Activated naive CD4-positive, alpha-beta T cell treated with anti-CD3 and anti-CD28 coated beads, Interleukin-2, amount 10 ng/mL, durations not matched to agents 7 days and 5 days (primary cell): ENCODE data around the gene FRYL.
"Not testable (repeated sequence)": the region's sequence is repeated elsewhere in the genome, so short reads cannot be mapped to it uniquely, and the experiment has no call there.

Experiments
- CTCF ChIA-PET: fragments of 350-600 bp; sonication (Branson Sonifier 250); formaldehyde crosslinking; loops from one replicate; lab custom pipeline; 2021; ENCODE audit warnings: antibody characterized with exemption; lab: Charles Lee
- DNase-seq: peaks from one replicate; pipeline ENCODE4 v3.0.0-alpha.2; 2020
- H3K27ac Mint-ChIP-seq: one replicate; pipeline ENCODE4 v1.8.0; 2021; ENCODE audit warnings: mild to moderate bottlenecking, moderate library complexity, mixed read lengths
- H3K27me3 Mint-ChIP-seq: one replicate; pipeline ENCODE4 v1.8.0; 2021; ENCODE audit warnings: mild to moderate bottlenecking, mixed read lengths
- H3K36me3 Mint-ChIP-seq: one replicate; pipeline ENCODE4 v1.8.0; 2021; ENCODE audit warnings: mixed read lengths
- H3K4me1 Mint-ChIP-seq: one replicate; pipeline ENCODE4 v1.8.0; 2021; ENCODE audit warnings: mixed read lengths
- H3K4me3 Mint-ChIP-seq: one replicate; pipeline ENCODE4 v1.8.0; 2021; ENCODE audit warnings: mild to moderate bottlenecking, moderate library complexity, mixed read lengths
- H3K9me3 Mint-ChIP-seq: one replicate; pipeline ENCODE4 v1.8.0; 2021; ENCODE audit warnings: mixed read lengths

FRYL gene

DNA sequence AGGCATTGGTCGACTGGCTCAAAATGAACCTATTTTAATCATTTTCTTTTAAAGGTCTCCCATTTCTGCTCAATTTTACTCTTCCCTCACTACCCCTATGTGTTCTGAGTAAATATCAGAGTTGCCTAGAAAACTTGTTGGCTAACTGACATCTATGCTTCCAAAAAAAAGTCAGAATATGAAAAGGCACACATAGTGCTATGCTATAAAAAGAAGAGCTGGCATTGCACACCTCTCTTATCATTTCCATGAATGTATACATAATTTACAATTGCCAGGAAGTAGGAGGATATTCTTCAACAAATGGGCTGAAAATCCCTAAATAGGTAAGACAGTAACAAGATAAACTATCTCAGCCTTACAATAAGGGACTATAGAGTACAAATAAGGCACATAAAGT lies 70.2 kb downstream of the FRYL start:
- Mint-ChIP-seq H3K27ac (no peak overlapping the region), H3K36me3 (peaks cover 41% of the 10 kb centered on the region), H3K9me3 (peaks cover 10% of the 10 kb centered on the region), H3K4me3 (no peak overlapping the region), H3K27me3 (no peaks in the 10 kb centered on the region), H3K4me1 (peaks cover 4% of the 10 kb centered on the region)
- CTCF ChIA-PET, result no interaction called here
- no peak for DNase-seq

GRCh38 chr4:48708610-48709009 lies 71.5 kb downstream of the FRYL start:
- peaks cover 4% of the 10 kb centered on the region for H3K4me1 Mint-ChIP-seq
- H3K9me3 Mint-ChIP-seq, result peaks cover 8% of the 10 kb centered on the region
- no peaks in the 10 kb centered on the region for H3K27me3 Mint-ChIP-seq
- peaks cover 40% of the 10 kb centered on the region for H3K36me3 Mint-ChIP-seq
- CTCF ChIA-PET, result no interaction called here
- no peak for DNase-seq
- H3K4me3 Mint-ChIP-seq, result no peak overlapping the region
- no peak overlapping the region for H3K27ac Mint-ChIP-seq

DNA sequence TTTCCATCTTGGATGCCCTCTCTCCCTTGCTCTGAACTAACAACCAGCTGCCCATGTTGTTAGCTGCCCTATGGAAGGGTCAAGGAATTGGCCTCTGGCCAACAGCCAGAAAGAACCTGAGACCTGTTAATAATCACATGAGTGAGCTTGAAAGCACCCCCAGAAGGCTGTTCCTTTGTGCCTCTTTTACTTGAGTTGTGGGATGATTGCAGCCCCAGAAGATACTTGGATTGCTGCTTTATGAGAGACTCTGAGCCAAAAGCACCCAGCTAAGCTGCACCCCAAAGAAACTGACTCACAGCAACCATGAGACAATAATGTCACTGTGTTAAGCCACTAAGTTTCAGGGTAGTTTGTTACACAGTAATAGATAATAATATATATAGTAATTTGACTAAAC lies 73.3 kb downstream of the FRYL start:
- Mint-ChIP-seq H3K27ac (no peak overlapping the region), H3K4me1 (peaks cover 4% of the 10 kb centered on the region), H3K4me3 (no peak overlapping the region), H3K27me3 (no peaks in the 10 kb centered on the region), H3K36me3 (peaks cover 31% of the 10 kb centered on the region), H3K9me3 (no peaks in the 10 kb centered on the region)
- no peak for DNase-seq
- CTCF ChIA-PET, result no interaction called here

- Mint-ChIP-seq H3K27me3 (no peaks in the 10 kb centered on the region), H3K9me3 (no peaks in the 10 kb centered on the region), H3K36me3 (peaks cover 29% of the 10 kb centered on the region), H3K4me1 (peaks cover 5% of the 10 kb centered on the region), H3K4me3 (no peak overlapping the region), H3K27ac (no peak overlapping the region)
- DNase-seq, result no peak
- CTCF ChIA-PET, result no interaction called here
Measured at GRCh38 chr4:48705609-48706008, 74.5 kb downstream of the FRYL start.

- H3K36me3 Mint-ChIP-seq, result peaks cover 17% of the 10 kb centered on the region
- no peak for DNase-seq
- no peak overlapping the region for H3K27ac Mint-ChIP-seq
- H3K4me3 Mint-ChIP-seq, result no peak overlapping the region
- no peaks in the 10 kb centered on the region for H3K27me3 Mint-ChIP-seq
- CTCF ChIA-PET, result no interaction called here
- peaks cover 15% of the 10 kb centered on the region for H3K4me1 Mint-ChIP-seq
- H3K9me3 Mint-ChIP-seq, result no peaks in the 10 kb centered on the region
Measured at GRCh38 chr4:48704091-48704802, 75.8 kb downstream of the FRYL start.

- no peak for DNase-seq
- peaks cover 13% of the 10 kb centered on the region for H3K36me3 Mint-ChIP-seq
- H3K4me1 Mint-ChIP-seq, result peaks cover 21% of the 10 kb centered on the region
- H3K27me3 Mint-ChIP-seq, result no peaks in the 10 kb centered on the region
- CTCF ChIA-PET, result interaction anchor here (1.7 kb wide), 1 partner anchor 34 kb away, joined by 3 read pairs; no protein-coding TSS in a partner anchor
- no peaks in the 10 kb centered on the region for H3K9me3 Mint-ChIP-seq
- no peak overlapping the region for H3K27ac Mint-ChIP-seq
- H3K4me3 Mint-ChIP-seq, result no peak overlapping the region
Measured at GRCh38 chr4:48699475-48699874, 80.6 kb downstream of the FRYL start.

GRCh38 chr4:48698029-48698971 lies 81.8 kb downstream of the FRYL start:
- Mint-ChIP-seq H3K4me3 (no peak overlapping the region), H3K27me3 (no peaks in the 10 kb centered on the region), H3K27ac (no peak overlapping the region), H3K9me3 (no peaks in the 10 kb centered on the region), H3K36me3 (peaks cover 13% of the 10 kb centered on the region), H3K4me1 (peaks cover 21% of the 10 kb centered on the region)
- CTCF ChIA-PET, result interaction anchor here (1.2 to 1.7 kb wide), 2 partner anchors 33 to 120 kb away, joined by 3 to 4 read pairs; no protein-coding TSS in a partner anchor
- no peak for DNase-seq

- not testable (repeated sequence) for DNase-seq, H3K4me3 Mint-ChIP-seq, H3K27me3 Mint-ChIP-seq, H3K9me3 Mint-ChIP-seq, H3K27ac Mint-ChIP-seq, H3K36me3 Mint-ChIP-seq
- peaks cover 21% of the 10 kb centered on the region for H3K4me1 Mint-ChIP-seq
- CTCF ChIA-PET, result interaction anchor here (1.2 kb wide), 1 partner anchor 119 kb away, joined by 4 read pairs; no protein-coding TSS in a partner anchor
Measured at GRCh38 chr4:48697516-48697915, 82.6 kb downstream of the FRYL start.

DNA sequence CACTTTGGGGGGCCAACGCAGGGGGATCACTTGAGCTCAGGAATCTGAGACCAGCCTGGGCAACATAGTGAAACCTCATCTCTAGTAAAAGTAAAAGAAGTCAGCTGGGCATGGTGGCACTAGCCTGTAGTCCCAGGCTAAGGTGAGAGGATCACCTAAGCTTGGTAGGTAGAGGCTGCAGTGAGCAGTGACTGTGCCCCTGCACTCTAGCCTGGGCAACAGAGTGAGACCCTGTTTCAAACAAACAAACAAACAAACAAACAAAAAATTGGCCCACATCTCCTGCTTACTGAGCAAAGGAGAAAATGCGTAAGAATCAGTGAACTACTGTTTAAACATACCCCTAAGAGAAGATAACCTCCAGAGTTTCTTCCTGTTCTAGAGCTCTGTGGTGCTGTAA lies 85.3 kb downstream of the FRYL start:
- no peak for DNase-seq
- no peak overlapping the region for H3K4me3 Mint-ChIP-seq
- H3K27me3 Mint-ChIP-seq, result no peaks in the 10 kb centered on the region
- H3K9me3 Mint-ChIP-seq, result no peaks in the 10 kb centered on the region
- H3K27ac Mint-ChIP-seq, result no peak overlapping the region
- H3K4me1 Mint-ChIP-seq, result peaks cover 13% of the 10 kb centered on the region
- H3K36me3 Mint-ChIP-seq, result peaks cover 7% of the 10 kb centered on the region
- CTCF ChIA-PET, result no interaction called here

DNA sequence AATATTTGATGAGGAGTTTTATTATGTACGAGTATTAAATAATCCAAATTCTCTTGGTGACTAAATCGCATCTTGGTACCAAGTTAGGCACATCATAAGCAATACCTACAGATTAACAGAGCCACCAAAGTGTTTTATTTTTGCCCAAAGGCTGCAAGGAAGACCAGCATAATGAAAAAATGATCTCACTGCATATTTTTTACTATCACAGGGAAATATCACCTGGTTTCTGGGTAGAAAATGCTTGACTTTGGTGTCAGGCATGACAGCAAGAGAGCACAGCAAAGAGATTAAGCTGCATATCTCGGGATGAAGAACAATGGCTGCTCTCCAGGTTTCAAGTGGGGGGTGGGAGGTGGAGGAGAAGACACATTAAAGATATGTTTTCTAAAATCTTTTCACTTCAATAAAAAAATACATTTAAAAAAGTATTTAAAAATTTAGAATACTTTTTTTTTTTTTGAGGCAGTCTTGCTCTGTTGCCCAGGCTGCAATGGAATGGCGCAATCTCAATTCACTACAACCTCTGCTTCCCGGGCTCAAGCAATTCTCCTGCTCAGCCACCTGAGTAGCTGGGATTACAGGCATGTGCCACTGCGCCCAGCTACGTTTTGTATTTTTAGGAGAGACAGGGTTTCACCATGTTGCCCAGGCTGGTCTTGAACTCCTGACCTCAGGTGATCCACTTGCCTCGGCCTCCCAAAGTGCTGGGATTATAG lies 86.1 kb downstream of the FRYL start:
- H3K27ac Mint-ChIP-seq, result no peak overlapping the region
- CTCF ChIA-PET, result no interaction called here
- peaks cover 7% of the 10 kb centered on the region for H3K36me3 Mint-ChIP-seq
- DNase-seq, result no peak
- H3K9me3 Mint-ChIP-seq, result no peaks in the 10 kb centered on the region
- peaks cover 6% of the 10 kb centered on the region for H3K4me1 Mint-ChIP-seq
- no peaks in the 10 kb centered on the region for H3K27me3 Mint-ChIP-seq
- H3K4me3 Mint-ChIP-seq, result no peak overlapping the region

DNA sequence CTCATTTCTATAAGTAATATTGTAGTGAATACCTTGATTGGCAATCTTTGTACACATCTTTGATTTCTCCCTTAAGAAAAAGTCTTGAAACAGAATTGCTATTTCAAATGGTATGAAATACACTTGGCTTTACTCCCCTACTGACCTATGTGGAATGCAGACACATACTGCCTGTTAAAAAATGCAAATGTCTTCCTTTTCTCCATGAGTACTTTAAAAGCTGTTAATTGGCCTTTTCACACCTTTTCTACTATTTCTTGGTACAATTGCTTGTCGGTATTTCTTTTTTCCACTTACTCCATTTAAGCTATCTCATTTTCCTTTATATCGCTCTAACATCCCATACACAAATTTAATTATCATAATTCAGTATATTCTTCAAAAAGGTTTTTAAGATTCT lies 87.2 kb downstream of the FRYL start:
- CTCF ChIA-PET, result no interaction called here
- Mint-ChIP-seq H3K9me3 (no peaks in the 10 kb centered on the region), H3K27me3 (no peaks in the 10 kb centered on the region), H3K4me1 (no peaks in the 10 kb centered on the region), H3K36me3 (peaks cover 3% of the 10 kb centered on the region), H3K27ac (no peak overlapping the region), H3K4me3 (no peak overlapping the region)
- DNase-seq, result no peak

GRCh38 chr4:48692044-48692443 lies 88.0 kb downstream of the FRYL start:
- DNase-seq, result no peak
- H3K27me3 Mint-ChIP-seq, result no peaks in the 10 kb centered on the region
- H3K4me1 Mint-ChIP-seq, result no peaks in the 10 kb centered on the region
- H3K9me3 Mint-ChIP-seq, result no peaks in the 10 kb centered on the region
- CTCF ChIA-PET, result no interaction called here
- H3K36me3 Mint-ChIP-seq, result peaks cover 3% of the 10 kb centered on the region
- no peak overlapping the region for H3K27ac Mint-ChIP-seq
- H3K4me3 Mint-ChIP-seq, result no peak overlapping the region

- Mint-ChIP-seq H3K4me1 (peaks cover 7% of the 10 kb centered on the region), H3K9me3 (no peaks in the 10 kb centered on the region), H3K36me3 (peaks cover 1% of the 10 kb centered on the region), H3K27ac (no peak overlapping the region), H3K27me3 (no peaks in the 10 kb centered on the region), H3K4me3 (no peak overlapping the region)
- DNase-seq, result no peak
- CTCF ChIA-PET, result no interaction called here
Measured at GRCh38 chr4:48688953-48689352, 91.1 kb downstream of the FRYL start.

- Mint-ChIP-seq H3K9me3 (no peaks in the 10 kb centered on the region), H3K4me1 (peaks cover 13% of the 10 kb centered on the region), H3K4me3 (no peak overlapping the region), H3K27me3 (no peaks in the 10 kb centered on the region), H3K36me3 (peaks cover 7% of the 10 kb centered on the region), H3K27ac (no peak overlapping the region)
- CTCF ChIA-PET, result no interaction called here
- DNase-seq, result no peak
Measured at GRCh38 chr4:48687313-48688051, 92.6 kb downstream of the FRYL start.
